ENCODE measurements around the gene ZBED2.

The ZBED2 gene

GRCh38 chr3:111616417-111617105 is 21.4 kb upstream of the ZBED2 start (continued):
- TF ChIP-seq TSHZ2 (CRISPR knock-in tag; IDR thresholded peaks at IDR 0.05) (no peak), RARB (CRISPR knock-in tag; IDR thresholded peaks at IDR 0.05) (no peak), ZFP3 (CRISPR knock-in tag; IDR thresholded peaks at IDR 0.05) (no peak)

DNA sequence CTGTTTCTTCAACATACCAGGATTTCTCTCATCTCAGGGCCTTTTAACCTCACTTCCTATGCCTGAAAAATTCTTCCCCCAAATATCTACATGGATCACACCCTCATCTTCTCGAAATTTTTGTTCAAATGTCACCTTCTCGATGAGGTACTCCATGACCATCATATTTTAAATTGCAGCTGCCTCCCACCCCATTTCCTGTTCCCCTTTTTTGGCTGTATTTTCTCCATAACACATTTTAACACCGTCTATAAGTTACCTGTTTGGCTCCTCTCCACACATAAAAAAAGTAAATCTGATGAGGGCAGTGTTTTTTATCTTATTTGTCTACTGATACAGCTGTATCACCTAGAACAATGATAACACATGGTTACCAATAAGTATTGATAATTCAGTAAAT is 20.7 kb upstream of the ZBED2 start:
- TF ChIP-seq PPARA (CRISPR knock-in tag; IDR thresholded peaks at IDR 0.05; ENCODE audit: borderline replicate concordance) (no peak), ESRRG (CRISPR knock-in tag; IDR thresholded peaks at IDR 0.05) (no peak), ZNF8 (CRISPR knock-in tag; IDR thresholded peaks at IDR 0.05) (no peak), RARB (CRISPR knock-in tag; IDR thresholded peaks at IDR 0.05) (no peak)
- ATAC-seq: no peak

DNA sequence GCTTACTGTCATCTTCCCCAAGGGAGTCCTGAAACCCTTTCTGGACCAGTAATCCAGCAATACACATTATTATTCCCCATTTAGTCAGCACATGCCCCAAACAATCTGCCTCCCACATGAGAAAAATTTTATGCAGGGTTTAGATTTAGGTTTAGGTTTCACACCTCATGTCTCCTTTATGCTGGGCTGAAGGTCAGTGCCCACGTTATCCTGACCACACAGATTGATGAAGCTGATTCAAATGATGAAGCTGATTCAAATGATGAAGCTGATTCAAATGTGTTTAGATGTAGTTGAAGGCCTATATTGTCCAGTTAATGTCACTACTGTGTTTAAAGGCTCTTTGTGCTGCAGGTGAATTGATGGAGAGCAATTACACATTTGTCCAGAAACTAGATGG is 18.1 kb upstream of the ZBED2 start:
- TF ChIP-seq PPARA (CRISPR knock-in tag; IDR thresholded peaks at IDR 0.05; ENCODE audit: borderline replicate concordance) (no peak), ZNF8 (CRISPR knock-in tag; IDR thresholded peaks at IDR 0.05) (no peak), GLIS3 (CRISPR knock-in tag; IDR thresholded peaks at IDR 0.05) (no peak), OSR1 (CRISPR knock-in tag; IDR thresholded peaks at IDR 0.05) (no peak), TCF4 (CRISPR knock-in tag; IDR thresholded peaks at IDR 0.05; ENCODE audit: borderline replicate concordance) (no peak), ZNF565 (CRISPR knock-in tag; conservative IDR thresholded peaks at IDR 0.05; ENCODE audit: low read depth) (no peak), ZFP3 (CRISPR knock-in tag; IDR thresholded peaks at IDR 0.05) (no peak), SNAI2 (CRISPR knock-in tag; IDR thresholded peaks at IDR 0.05) (no peak), ARNTL (CRISPR knock-in tag; IDR thresholded peaks at IDR 0.05; ENCODE audit: borderline replicate concordance, low read depth) (no peak), ESRRG (CRISPR knock-in tag; IDR thresholded peaks at IDR 0.05) (no peak), ISL1 (CRISPR knock-in tag; IDR thresholded peaks at IDR 0.05) (no peak), ZFP30 (CRISPR knock-in tag; IDR thresholded peaks at IDR 0.05) (no peak), BACH2 (CRISPR knock-in tag; IDR thresholded peaks at IDR 0.05; ENCODE audit: borderline replicate concordance) (no peak), ZC3H10 (CRISPR knock-in tag; IDR thresholded peaks at IDR 0.05) (no peak), TOX (CRISPR knock-in tag; IDR thresholded peaks at IDR 0.05; ENCODE audit: borderline replicate concordance) (no peak), RARB (CRISPR knock-in tag; IDR thresholded peaks at IDR 0.05) (no peak), CSDC2 (CRISPR knock-in tag; IDR thresholded peaks at IDR 0.05) (no peak)
- TF ChIP-seq, protein P1, sequence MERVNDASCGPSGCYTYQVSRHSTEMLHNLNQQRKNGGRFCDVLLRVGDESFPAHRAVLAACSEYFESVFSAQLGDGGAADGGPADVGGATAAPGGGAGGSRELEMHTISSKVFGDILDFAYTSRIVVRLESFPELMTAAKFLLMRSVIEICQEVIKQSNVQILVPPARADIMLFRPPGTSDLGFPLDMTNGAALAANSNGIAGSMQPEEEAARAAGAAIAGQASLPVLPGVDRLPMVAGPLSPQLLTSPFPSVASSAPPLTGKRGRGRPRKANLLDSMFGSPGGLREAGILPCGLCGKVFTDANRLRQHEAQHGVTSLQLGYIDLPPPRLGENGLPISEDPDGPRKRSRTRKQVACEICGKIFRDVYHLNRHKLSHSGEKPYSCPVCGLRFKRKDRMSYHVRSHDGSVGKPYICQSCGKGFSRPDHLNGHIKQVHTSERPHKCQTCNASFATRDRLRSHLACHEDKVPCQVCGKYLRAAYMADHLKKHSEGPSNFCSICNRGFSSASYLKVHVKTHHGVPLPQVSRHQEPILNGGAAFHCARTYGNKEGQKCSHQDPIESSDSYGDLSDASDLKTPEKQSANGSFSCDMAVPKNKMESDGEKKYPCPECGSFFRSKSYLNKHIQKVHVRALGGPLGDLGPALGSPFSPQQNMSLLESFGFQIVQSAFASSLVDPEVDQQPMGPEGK (CRISPR knock-in tag; IDR thresholded peaks at IDR 0.05; ENCODE audit: borderline replicate concordance): no peak
- TF ChIP-seq, protein P2, sequence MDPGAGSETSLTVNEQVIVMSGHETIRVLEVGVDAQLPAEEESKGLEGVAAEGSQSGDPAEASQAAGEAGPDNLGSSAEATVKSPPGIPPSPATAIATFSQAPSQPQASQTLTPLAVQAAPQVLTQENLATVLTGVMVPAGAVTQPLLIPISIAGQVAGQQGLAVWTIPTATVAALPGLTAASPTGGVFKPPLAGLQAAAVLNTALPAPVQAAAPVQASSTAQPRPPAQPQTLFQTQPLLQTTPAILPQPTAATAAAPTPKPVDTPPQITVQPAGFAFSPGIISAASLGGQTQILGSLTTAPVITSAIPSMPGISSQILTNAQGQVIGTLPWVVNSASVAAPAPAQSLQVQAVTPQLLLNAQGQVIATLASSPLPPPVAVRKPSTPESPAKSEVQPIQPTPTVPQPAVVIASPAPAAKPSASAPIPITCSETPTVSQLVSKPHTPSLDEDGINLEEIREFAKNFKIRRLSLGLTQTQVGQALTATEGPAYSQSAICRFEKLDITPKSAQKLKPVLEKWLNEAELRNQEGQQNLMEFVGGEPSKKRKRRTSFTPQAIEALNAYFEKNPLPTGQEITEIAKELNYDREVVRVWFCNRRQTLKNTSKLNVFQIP (CRISPR knock-in tag; IDR thresholded peaks at IDR 0.05; ENCODE audit: borderline replicate concordance, low read depth): no peak
- TF ChIP-seq, protein P3, sequence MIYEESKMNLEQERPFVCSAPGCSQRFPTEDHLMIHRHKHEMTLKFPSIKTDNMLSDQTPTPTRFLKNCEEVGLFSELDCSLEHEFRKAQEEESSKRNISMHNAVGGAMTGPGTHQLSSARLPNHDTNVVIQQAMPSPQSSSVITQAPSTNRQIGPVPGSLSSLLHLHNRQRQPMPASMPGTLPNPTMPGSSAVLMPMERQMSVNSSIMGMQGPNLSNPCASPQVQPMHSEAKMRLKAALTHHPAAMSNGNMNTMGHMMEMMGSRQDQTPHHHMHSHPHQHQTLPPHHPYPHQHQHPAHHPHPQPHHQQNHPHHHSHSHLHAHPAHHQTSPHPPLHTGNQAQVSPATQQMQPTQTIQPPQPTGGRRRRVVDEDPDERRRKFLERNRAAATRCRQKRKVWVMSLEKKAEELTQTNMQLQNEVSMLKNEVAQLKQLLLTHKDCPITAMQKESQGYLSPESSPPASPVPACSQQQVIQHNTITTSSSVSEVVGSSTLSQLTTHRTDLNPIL (CRISPR knock-in tag; IDR thresholded peaks at IDR 0.05; ENCODE audit: low read depth): no peak
- ATAC-seq: no peak

- TF ChIP-seq ZC3H10 (CRISPR knock-in tag; IDR thresholded peaks at IDR 0.05) (no peak), PPARA (CRISPR knock-in tag; IDR thresholded peaks at IDR 0.05; ENCODE audit: borderline replicate concordance) (no peak), ESRRG (CRISPR knock-in tag; IDR thresholded peaks at IDR 0.05) (no peak), OSR1 (CRISPR knock-in tag; IDR thresholded peaks at IDR 0.05) (no peak), ISL1 (CRISPR knock-in tag; IDR thresholded peaks at IDR 0.05) (no peak), ZFP30 (CRISPR knock-in tag; IDR thresholded peaks at IDR 0.05) (no peak), CSRNP3 (CRISPR knock-in tag; IDR thresholded peaks at IDR 0.05) (no peak), ARNTL (CRISPR knock-in tag; IDR thresholded peaks at IDR 0.05; ENCODE audit: borderline replicate concordance, low read depth) (no peak)
- TF ChIP-seq, protein P3 (CRISPR knock-in tag; IDR thresholded peaks at IDR 0.05; ENCODE audit: low read depth): no peak
- TF ChIP-seq, protein P1 (CRISPR knock-in tag; IDR thresholded peaks at IDR 0.05; ENCODE audit: borderline replicate concordance): no peak
- no peak for ATAC-seq
Measured at GRCh38 chr3:111610612-111611054, 15.5 kb upstream of the ZBED2 start.

Measured in SK-N-SH treated with all-trans-retinoic acid at 6 μM for 48 hours (cell line).